ENCODE data around the gene CACNA1D. TPM values are rescaled to one million over a fixed set of nuclear protein-coding genes. Genes with fewer than 3 reads are reported as not detected.

The CACNA1D gene
- total RNA-seq, 1 experiment from 2014 or later: 1.1 TPM

GRCh38 chr3:53501178-53501577, 6.8 kb downstream of the CACNA1D start:
- ATAC-seq: no peak
- Histone ChIP-seq H3K27ac (ENCODE audit: low read depth, low read length) (no peak overlapping the region), H3K27me3 (ENCODE audit: insufficient read depth, low read length) (no peaks in the 10 kb centered on the region), H3K36me3 (ENCODE audit: control insufficient read depth in 1 of 2, insufficient read depth in 2 of 2, low read length in 2 of 2) (no peaks in the 10 kb centered on the region), H3K9me3 (ENCODE audit: control insufficient read depth in 1 of 2, insufficient read depth in 1 of 2, low read depth in 1 of 2, low read length in 2 of 2) (no peaks in the 10 kb centered on the region), H3K79me2 (ENCODE audit: insufficient read depth, low read length) (no peaks in the 10 kb centered on the region), H3K9me2 (ENCODE audit: insufficient read depth) (no peaks in the 10 kb centered on the region), H4K20me1 (ENCODE audit: insufficient read depth) (no peaks in the 10 kb centered on the region), H3K9ac (ENCODE audit: low read length) (no peak overlapping the region), H3K4me1 (ENCODE audit: control insufficient read depth in 1 of 2, insufficient read depth in 2 of 2, low read length in 2 of 2) (no peaks in the 10 kb centered on the region), H2AFZ (ENCODE audit: low read depth, low read length, poor library complexity, severe bottlenecking) (no peak overlapping the region), H3K4me3 (replicated peaks in 1 of 2; ENCODE audit: low read depth in 1 of 2, low read length in 2 of 2) (no peak overlapping the region), H3K4me2 (ENCODE audit: low read length) (no peak overlapping the region)
- RAD21 ChIA-PET (ENCODE audit: low non-redundant PET in 1 of 2, low total read pairs in 2 of 2, uncharacterized antibody in 2 of 2, unreplicated experiment in 2 of 2): no interaction called here
- intact Hi-C loops (cut with micrococcal nuclease): no loop called here
- POLR2A ChIA-PET: no interaction called here
- TF ChIP-seq YY1 (IDR thresholded peaks at IDR 0.05; ENCODE audit: extremely low read depth, insufficient replicate concordance, low read depth, low read length) (no peak), RAD21 (IDR thresholded peaks at IDR 0.05; ENCODE audit: low read depth) (no peak), EZH2phosphoT487 (IDR thresholded peaks at IDR 0.05; ENCODE audit: borderline replicate concordance) (no peak), TCF7L2 (IDR thresholded peaks at IDR 0.05; ENCODE audit: borderline replicate concordance, extremely low read depth, insufficient read depth, insufficient read length) (no peak), JUND (IDR thresholded peaks at IDR 0.05) (no peak), CTCF (IDR thresholded peaks at IDR 0.05 in 2 of 3, conservative IDR thresholded peaks at IDR 0.05 in 1 of 3; ENCODE audit: borderline replicate concordance in 1 of 3, insufficient read depth in 1 of 3, low read depth in 2 of 3, low read length in 2 of 3) (no peak), SIN3A (IDR thresholded peaks at IDR 0.05; ENCODE audit: low read depth) (no peak), MAX (IDR thresholded peaks at IDR 0.05) (no peak), ZNF274 (IDR thresholded peaks at IDR 0.05; ENCODE audit: low read depth, low read length) (no peak), ELF1 (IDR thresholded peaks at IDR 0.05; ENCODE audit: borderline replicate concordance, low read depth) (no peak), ATF3 (IDR thresholded peaks at IDR 0.05) (no peak), EZH2 (IDR thresholded peaks at IDR 0.05) (no peak), FOSL1 (IDR thresholded peaks at IDR 0.05; ENCODE audit: low read depth) (no peak), POLR2A (IDR thresholded peaks at IDR 0.05; ENCODE audit: borderline replicate concordance, extremely low read depth, insufficient read depth, insufficient read length) (no peak), EGR1 (IDR thresholded peaks at IDR 0.05; ENCODE audit: low read depth) (no peak)
- CTCF ChIA-PET: interaction anchor here (2.3 kb wide), 1 partner anchor 12 kb away, joined by 10 read pairs; no protein-coding TSS in a partner anchor
- DNase-seq (ENCODE audit: low read depth, low spot score): no peak
- no TSS peak for BruUV-seq (replicated peaks)

All from HCT116 (cell line).